Smooth muscle cell (in vitro differentiated cells): ENCODE data around the gene RTL9. TPM values are rescaled to one million over a fixed set of nuclear protein-coding genes. Genes with fewer than 3 reads are reported as not detected.
"Not testable (repeated sequence)": the region's sequence is repeated elsewhere in the genome, so short reads cannot be mapped to it uniquely, and the experiment has no call there.

Source experiments
- DNase-seq: peaks from one replicate; lab custom pipeline; 2025; ENCODE audit not compliant: unreplicated experiment; lab: John Stamatoyannopoulos, UW
- H2AFZ ChIP-seq: fragments of 200-600 bp; sonication (generic); 2 replicates; pipeline ENCODE4 v1.6.0; 2016; ENCODE audit warnings: antibody characterized with exemption, low read depth, mild to moderate bottlenecking
- H3F3A ChIP-seq: fragments of 200-600 bp; sonication (generic); 2 replicates; pipeline ENCODE4 v1.6.0; 2017; ENCODE audit warnings: antibody characterized with exemption, low read depth
- H3K27ac ChIP-seq: fragments of 200-600 bp; sonication (generic); 2 replicates; pipeline ENCODE4 v1.5.1; 2016; ENCODE audit warnings: low read depth, mild to moderate bottlenecking
- H3K27me3 ChIP-seq: fragments of 200-600 bp; sonication (generic); 2 replicates; pipeline ENCODE4 v1.6.1; 2016; ENCODE audit warnings: low read depth, mild to moderate bottlenecking
- H3K36me3 ChIP-seq: fragments of 200-600 bp; sonication (generic); 2 replicates; pipeline ENCODE4 v1.5.1; 2016; ENCODE audit warnings: low read depth
- H3K4me1 ChIP-seq: fragments of 200-600 bp; sonication (generic); 2 replicates; pipeline ENCODE4 v1.5.1; 2016; ENCODE audit warnings: low read depth
- H3K4me2 ChIP-seq: fragments of 200-600 bp; sonication (generic); 2 replicates; pipeline ENCODE4 v1.6.0; 2016; ENCODE audit warnings: mild to moderate bottlenecking
- H3K4me3 ChIP-seq: fragments of 200-600 bp; sonication (generic); 2 replicates; pipeline ENCODE4 v1.5.1; 2016; ENCODE audit warnings: mild to moderate bottlenecking
- H3K79me2 ChIP-seq: fragments of 200-600 bp; sonication (generic); 2 replicates; pipeline ENCODE4 v1.6.0; 2016; ENCODE audit warnings: low read depth, mild to moderate bottlenecking
- H3K9ac ChIP-seq: fragments of 200-600 bp; sonication (generic); 2 replicates; pipeline ENCODE4 v1.6.0; 2016; ENCODE audit warnings: low read depth
- H3K9me3 ChIP-seq: fragments of 200-600 bp; sonication (generic); replicated peaks from 2 replicates; pipeline ENCODE4 v1.5.1; 2016; ENCODE audit warnings: low read depth
- H4K20me1 ChIP-seq: fragments of 200-600 bp; sonication (generic); 2 replicates; pipeline ENCODE4 v1.6.0; 2016; ENCODE audit warnings: low read depth
- WGBS: methylation state at CpG from one replicate; pipeline ENCODE4 v1.1.7; 2016; ENCODE audit warnings: low lambda C conversion rate; 5-methylcytosine and 5-hydroxymethylcytosine counted together
- polyA plus RNA-seq: library from polyadenylated mRNA; unstranded; fragments of >200 nt; fragmentation: Nextera tagmentation; extraction: Ambion mirVana; gene quantifications from 2 replicates; pipeline ENCODE4 v1.2.1, GENCODE V29; 2016
- small RNA-seq: library from RNA; depleted of rRNA; stranded (forward); fragments of <200 nt; gene quantifications from one replicate; pipeline ENCODE3, GENCODE V24; 2014
- total RNA-seq: library from RNA; depleted of rRNA; stranded (reverse); fragments of >200 nt; gene quantifications from 2 replicates; pipeline ENCODE4 v1.2.3, GENCODE V29; 2014
- TF ChIP-seq, protein P1 (sequence below): fragments of 200-600 bp; sonication (generic); IDR thresholded peaks from 2 replicates; pipeline ENCODE4 v1.5.1; 2017; ENCODE audit warnings: borderline replicate concordance, mild to moderate bottlenecking, antibody characterized with exemption; ENCODE audit not compliant: insufficient read depth, poor library complexity, severe bottlenecking

RTL9 gene
- total and polyA plus RNA-seq, 2 experiments from 2014 or later, result 0.49 TPM; not detected in 1

DNA sequence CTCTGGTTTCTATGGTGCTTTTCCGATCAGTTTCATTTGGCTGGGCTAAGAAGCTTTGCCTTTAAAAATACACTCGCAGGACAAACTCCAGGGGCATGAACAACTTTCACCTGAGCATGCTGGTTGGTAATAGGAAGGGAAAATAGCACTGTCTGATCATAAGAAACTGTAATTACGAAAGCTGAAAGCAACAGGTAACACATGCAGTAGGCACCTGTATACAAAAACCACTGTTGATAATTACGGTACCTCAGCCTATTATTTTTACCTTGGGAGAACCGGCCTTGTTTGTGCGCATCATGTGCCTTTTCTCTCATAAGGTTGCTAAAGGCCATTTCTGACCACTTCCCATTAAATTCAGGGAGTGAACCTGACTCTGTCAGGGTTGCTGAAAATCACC, 45.7 kb downstream of the RTL9 start:
- no peak overlapping the region for H3K4me3 ChIP-seq
- H3K27me3 ChIP-seq, result no peaks in the 10 kb centered on the region
- H3F3A ChIP-seq, result no peaks in the 10 kb centered on the region
- H2AFZ ChIP-seq, result no peak overlapping the region
- H3K79me2 ChIP-seq, result no peaks in the 10 kb centered on the region
- peaks cover 4% of the 10 kb centered on the region for H3K4me1 ChIP-seq
- H3K9ac ChIP-seq, result peak overlapping the region; percentile 20
- H3K4me2 ChIP-seq, result no peak overlapping the region
- peak overlapping the region; percentile 79 for H3K27ac ChIP-seq
- WGBS, result 67% methylated on average over 6 of the region's 6 CpGs
- no peaks in the 10 kb centered on the region for H4K20me1 ChIP-seq
- no peaks in the 10 kb centered on the region for H3K9me3 ChIP-seq
- no peaks in the 10 kb centered on the region for H3K36me3 ChIP-seq
- no peak for DNase-seq
- TF ChIP-seq, protein P1, sequence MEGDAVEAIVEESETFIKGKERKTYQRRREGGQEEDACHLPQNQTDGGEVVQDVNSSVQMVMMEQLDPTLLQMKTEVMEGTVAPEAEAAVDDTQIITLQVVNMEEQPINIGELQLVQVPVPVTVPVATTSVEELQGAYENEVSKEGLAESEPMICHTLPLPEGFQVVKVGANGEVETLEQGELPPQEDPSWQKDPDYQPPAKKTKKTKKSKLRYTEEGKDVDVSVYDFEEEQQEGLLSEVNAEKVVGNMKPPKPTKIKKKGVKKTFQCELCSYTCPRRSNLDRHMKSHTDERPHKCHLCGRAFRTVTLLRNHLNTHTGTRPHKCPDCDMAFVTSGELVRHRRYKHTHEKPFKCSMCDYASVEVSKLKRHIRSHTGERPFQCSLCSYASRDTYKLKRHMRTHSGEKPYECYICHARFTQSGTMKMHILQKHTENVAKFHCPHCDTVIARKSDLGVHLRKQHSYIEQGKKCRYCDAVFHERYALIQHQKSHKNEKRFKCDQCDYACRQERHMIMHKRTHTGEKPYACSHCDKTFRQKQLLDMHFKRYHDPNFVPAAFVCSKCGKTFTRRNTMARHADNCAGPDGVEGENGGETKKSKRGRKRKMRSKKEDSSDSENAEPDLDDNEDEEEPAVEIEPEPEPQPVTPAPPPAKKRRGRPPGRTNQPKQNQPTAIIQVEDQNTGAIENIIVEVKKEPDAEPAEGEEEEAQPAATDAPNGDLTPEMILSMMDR, result no peak

DNA sequence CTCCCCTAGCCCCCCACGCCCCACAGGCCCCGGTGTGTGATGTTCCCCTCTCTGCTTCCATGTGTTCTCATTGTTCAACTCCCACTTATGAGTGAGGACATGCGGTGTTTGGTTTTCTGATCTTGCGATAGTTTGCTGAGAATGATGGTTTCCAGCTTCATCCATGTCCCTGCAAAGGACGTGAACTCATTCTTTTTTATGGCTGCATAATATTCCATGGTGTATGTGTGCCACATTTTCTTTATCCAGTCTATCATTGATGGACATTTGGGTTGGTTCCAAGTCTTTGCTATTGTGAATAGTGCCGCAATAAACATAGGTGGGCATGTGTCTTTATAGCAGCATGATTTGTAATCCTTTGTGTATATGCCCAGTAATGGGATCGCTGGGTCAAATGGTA, 47.6 kb downstream of the RTL9 start:
- H3K27me3 ChIP-seq, H3K4me2 ChIP-seq, H3K4me3 ChIP-seq, H2AFZ ChIP-seq, H3K27ac ChIP-seq, H3F3A ChIP-seq, H3K9ac ChIP-seq, DNase-seq, H3K9me3 ChIP-seq, H3K79me2 ChIP-seq, H3K36me3 ChIP-seq, H3K4me1 ChIP-seq, H4K20me1 ChIP-seq: not testable (repeated sequence)
- 86% methylated on average over 7 of the region's 7 CpGs for WGBS

GRCh38 chrX:110406822-110407221, 48.2 kb downstream of the RTL9 start:
- Histone ChIP-seq H3F3A (no peaks in the 10 kb centered on the region), H3K9ac (no peak overlapping the region), H3K9me3 (no peaks in the 10 kb centered on the region), H3K4me2 (no peak overlapping the region), H4K20me1 (no peaks in the 10 kb centered on the region), H3K4me1 (peaks cover 4% of the 10 kb centered on the region), H3K36me3 (no peaks in the 10 kb centered on the region), H2AFZ (no peak overlapping the region), H3K4me3 (no peak overlapping the region), H3K79me2 (no peaks in the 10 kb centered on the region), H3K27me3 (no peaks in the 10 kb centered on the region), H3K27ac (no peak overlapping the region)
- DNase-seq, result no peak
- TF ChIP-seq, protein P1, result no peak
- 74% methylated on average over 4 of the region's 4 CpGs for WGBS

- TF ChIP-seq, protein P1, result peak; percentile 63
- H3K4me2 ChIP-seq, result no peak overlapping the region
- H3K9ac ChIP-seq, result no peak overlapping the region
- DNase-seq, result no peak
- peaks cover 4% of the 10 kb centered on the region for H3K4me1 ChIP-seq
- H3F3A ChIP-seq, result no peaks in the 10 kb centered on the region
- H3K4me3 ChIP-seq, result no peak overlapping the region
- no peak overlapping the region for H3K27ac ChIP-seq
- no peaks in the 10 kb centered on the region for H3K36me3 ChIP-seq
- H3K9me3 ChIP-seq, result no peaks in the 10 kb centered on the region
- no peaks in the 10 kb centered on the region for H3K79me2 ChIP-seq
- no peak overlapping the region for H2AFZ ChIP-seq
- H4K20me1 ChIP-seq, result no peaks in the 10 kb centered on the region
- 55% methylated on average over 5 of the region's 5 CpGs for WGBS
- no peaks in the 10 kb centered on the region for H3K27me3 ChIP-seq
These were observed 49.4 kb downstream of the RTL9 start for GRCh38 chrX:110407910-110408545.

Small RNA genes within 50 kb of the gene (small RNA-seq; reads per million reads assigned to genes)
- gene GNG5P2, result 0.71 reads per million, percentile 24 among the genes with 10 or more reads in this experiment

Other genes with a start within 250 kb of the RTL9 start
- 19.6 and 20.9 TPM in 2 replicates for gene AMMECR1, start 40.8 kb upstream of the RTL9 start, total RNA-seq
- gene AMMECR1, start 40.8 kb upstream of the RTL9 start, polyA plus RNA-seq, result 5.5 and 11.2 TPM in 2 replicates